HG03095 (cell line): ENCODE data around the gene RGS5.
"Not testable (repeated sequence)": the region's sequence is repeated elsewhere in the genome, so short reads cannot be mapped to it uniquely, and the experiment has no call there.

Experiments
- ATAC-seq: cut with Tn5 transposase; IDR thresholded peaks from one replicate; pipeline ENCODE4 v1.9.1; 2021; ENCODE audit warnings: moderate library complexity; ENCODE audit not compliant: unreplicated experiment

Gene RGS5

GRCh38 chr1:163202833-163203451, at the start of gene RGS5:
Gene RGS5, minus strand, starts transcription at chr1:163202916. Its CDS starts 81 bp downstream, at chr1:163202835.
- no peak for ATAC-seq

- ATAC-seq, result no peak
These were observed 47.8 kb upstream of the RGS5 start for GRCh38 chr1:163250382-163250974.

DNA sequence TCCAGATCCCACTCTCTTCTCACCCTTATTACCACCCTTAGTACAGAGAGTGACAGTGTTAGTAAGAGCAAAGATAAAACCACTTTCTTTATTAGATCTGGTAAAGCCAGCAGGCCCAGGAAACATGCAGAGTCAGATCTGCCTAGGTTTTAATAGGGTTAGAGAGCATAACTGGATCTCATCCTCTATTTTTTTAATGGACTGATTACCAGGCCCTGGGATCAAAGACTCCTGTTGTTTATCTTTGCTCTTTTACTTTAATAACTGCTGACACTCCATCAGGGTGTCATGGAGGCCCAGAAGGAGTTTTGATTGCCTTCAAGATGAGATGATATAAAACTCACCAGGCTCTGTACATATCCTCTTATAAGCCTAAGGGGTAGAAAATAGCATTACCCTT, 45.3 kb upstream of the RGS5 start:
- no peak for ATAC-seq

GRCh38 chr1:163244648-163245047, 41.9 kb upstream of the RGS5 start:
- not testable (repeated sequence) for ATAC-seq

DNA sequence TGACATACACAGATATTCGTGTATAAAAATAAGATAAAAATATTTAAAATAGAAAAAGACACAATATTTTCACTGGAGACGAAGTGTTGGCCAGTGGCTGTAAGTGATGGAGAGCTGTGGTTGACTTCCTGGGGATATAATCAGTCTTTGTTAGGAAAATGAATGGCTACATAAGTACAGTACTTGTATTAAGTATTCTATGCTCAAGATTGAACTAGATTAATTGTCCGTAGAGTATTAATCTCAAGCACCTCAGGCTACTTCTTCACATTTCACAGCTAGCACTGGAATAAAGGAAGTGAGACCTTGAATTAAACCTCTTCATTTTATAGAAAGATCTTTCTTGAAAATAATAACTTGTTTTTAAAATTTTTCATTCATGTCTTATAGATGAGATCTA, 39.0 kb upstream of the RGS5 start:
- ATAC-seq, result no peak

- ATAC-seq, result no peak
These were observed 38.0 kb upstream of the RGS5 start for GRCh38 chr1:163240705-163241104.

- not testable (repeated sequence) for ATAC-seq
These were observed 30.9 kb upstream of the RGS5 start for GRCh38 chr1:163233643-163234042.

GRCh38 chr1:163231385-163231784, 28.7 kb upstream of the RGS5 start:
- no peak for ATAC-seq

DNA sequence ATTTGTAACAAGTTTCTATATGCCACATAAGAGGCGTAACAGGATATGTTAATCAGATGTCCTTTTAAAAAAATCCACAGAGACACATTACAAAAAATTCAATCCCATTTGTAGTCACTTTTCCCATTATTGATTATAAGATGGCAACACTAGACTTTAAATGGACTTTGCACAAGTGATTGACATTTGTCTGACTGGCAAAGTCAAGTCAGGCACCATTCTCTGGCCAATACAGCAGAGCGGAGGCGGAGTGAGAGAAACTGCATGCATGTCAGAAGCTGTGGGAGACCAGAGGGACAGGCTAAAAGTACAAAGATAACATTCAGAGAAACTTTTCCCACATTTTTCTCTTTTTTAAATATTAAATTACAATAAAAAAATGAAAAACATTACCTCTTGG, 28.1 kb upstream of the RGS5 start:
- no peak for ATAC-seq

DNA sequence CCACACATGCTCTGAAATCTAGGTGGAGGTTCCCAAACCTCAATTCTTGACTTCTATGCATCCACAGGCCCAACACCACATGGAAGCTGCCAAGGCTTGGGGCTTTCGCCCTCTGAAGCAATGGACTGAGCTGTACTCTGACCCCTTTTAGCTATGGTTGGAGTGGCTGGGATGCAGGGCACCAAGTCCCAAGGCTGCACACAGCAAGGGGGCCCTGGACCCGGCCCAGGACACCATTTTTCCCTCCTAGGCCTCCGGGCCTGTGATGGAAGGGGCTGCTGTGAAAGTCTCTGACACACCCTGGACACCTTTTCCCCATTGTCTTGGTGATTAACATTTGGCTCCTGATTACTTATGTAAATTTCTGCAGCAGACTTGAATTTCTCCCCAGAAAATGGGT, 25.6 kb upstream of the RGS5 start:
- ATAC-seq, result not testable (repeated sequence)

- ATAC-seq, result no peak
These were observed 24.4 kb upstream of the RGS5 start for GRCh38 chr1:163227126-163227525.

DNA sequence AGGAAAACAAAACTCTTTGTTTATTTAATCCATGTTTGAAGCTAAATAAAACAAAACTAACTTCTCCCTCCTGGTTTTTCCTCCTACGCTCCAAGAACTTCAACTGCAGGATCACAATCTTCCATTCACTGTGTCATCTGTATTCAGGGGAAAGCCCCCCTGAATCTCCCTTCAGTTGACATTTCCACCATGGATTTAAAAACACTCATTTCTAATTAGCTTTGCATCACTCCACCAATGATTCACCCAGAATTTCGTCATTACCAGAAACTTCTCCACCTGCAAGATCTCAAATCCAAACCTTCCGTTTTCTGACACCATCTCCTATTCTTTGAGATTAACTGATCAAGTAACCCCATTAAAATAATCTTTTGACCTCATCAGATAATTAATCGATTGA, 10.9 kb upstream of the RGS5 start:
- ATAC-seq, result no peak

DNA sequence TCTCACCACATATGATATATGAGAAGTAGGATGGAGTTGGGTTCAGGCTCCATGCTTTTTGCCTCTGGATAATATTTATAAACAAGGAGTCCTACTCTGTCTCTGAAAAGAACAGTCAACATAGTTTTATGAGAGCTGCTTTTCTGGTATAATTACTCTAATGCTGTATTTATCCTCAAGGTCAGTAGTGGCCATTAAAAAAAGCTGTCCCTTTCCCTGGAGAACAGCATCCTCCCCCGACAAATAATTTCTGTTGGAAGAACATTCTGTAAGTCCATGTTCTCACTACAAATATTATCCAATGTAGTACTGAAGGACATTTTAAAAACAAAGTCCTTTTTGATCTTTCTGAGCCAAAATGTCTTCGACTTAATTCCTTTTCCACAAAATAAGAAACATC, 9.0 kb upstream of the RGS5 start:
- no peak for ATAC-seq

GRCh38 chr1:163205513-163205912, 2.8 kb upstream of the RGS5 start:
- ATAC-seq, result no peak

DNA sequence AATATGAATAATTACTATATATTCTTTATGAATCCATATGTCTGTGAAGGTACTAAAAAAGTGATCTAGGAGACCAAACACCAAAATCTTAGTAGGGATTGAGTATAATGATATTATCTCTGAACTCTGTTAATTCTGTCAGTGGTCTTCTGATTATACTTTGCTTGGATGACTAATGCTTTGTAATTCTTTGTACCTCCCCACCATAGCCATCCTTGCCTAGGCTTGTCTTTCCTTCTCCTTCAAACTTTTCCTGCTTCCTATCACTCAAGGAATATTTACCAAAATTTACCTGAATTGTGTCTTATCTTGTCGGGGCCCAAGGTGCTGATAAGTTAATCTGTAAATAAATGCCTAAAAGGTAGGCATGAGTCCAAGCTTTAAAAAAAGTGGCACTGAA, 845 bp upstream of the RGS5 start:
- no peak for ATAC-seq

- no peak for ATAC-seq
These were observed 810 bp downstream of the RGS5 start for GRCh38 chr1:163201906-163202305.

GRCh38 chr1:163197022-163197421, 5.7 kb downstream of the RGS5 start:
- ATAC-seq, result no peak

DNA sequence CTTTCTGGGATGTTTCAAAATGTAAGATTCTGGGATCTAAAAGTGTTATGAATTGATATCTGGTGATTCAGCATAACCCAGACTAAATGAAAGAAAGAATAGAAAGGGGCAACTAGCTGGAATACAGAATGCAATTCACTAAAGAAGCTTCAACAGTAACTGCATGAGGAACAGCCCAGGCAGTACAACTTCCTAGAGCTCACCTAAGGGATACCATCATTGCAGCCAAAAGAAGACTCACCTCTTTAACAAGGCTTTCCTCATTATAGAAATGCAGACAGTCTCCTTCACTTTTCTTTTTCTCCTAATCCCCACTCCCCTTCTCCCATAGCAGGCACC, 6.3 kb downstream of the RGS5 start:
- ATAC-seq, result no peak

DNA sequence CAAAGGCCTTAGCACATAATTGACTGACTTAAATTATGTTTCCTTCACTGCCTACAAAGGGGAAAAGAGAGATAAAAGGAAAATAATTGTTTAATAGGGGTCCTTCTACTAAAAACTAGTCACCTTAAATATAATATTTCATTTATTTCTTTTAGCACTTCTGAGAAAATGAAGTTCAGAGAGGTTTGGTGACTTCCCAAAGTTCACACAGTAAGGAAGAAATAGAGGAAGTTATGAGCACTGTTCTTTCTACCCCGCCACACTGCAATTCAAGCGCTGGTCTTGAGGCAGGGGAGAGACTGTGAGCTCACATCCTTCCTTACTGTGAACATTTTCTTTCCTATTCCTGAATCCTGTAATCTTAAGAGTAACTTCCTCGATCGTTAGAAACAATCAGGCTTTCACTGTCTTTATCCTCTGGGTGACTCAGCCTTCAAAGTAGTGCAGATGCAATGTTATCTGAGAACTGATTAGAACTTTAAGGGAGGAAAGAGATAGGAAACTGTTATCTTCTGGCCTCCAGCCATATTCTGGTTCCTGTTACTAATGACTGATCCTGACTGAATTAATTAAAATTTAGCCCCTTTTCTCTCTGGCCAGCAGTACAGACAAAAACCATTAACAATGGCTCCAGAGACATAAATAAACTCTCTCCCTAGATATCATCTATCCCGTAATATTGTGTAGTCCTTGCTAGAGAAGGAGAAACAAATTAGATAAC, 6.8 kb downstream of the RGS5 start:
- ATAC-seq, result no peak

DNA sequence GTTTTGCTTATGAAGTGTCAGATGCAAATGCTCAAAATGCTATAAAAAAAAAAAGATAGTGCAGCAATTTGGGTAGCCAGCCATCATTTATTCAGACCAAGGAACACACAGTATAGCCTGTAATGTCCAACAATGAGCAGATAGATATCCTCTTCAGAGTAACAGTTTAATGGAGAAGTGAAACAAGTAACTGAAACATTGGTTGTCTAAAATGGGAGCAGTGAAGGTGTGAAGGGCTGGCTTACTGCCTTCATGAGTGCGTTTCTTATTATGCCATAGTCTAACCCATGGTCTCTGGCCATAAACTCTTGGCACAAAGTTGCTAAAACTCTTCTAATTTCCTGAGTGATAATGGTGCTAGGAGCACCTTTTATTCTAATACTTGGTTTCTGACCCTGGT, 11.4 kb downstream of the RGS5 start:
- ATAC-seq, result no peak

DNA sequence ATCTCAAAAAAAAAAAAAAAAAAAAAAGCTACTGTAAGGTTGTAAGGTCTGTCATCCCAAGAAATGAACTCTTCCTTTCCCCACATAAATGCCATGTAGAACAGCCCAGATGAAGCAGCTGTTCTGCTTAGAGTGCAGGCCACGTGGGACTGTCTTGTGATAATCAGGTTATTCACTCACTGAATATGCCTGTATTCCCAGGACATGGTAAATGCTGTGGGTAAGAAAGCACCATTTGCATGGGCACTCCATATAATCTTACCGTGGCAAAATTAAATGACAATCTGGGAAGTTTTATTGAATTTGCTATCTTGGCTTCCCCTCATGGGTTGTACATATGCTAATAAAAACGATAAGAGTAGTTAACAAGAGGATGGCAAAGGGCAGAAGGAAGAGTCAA, 13.8 kb downstream of the RGS5 start:
- ATAC-seq, result no peak

- ATAC-seq, result no peak
These were observed 14.9 kb downstream of the RGS5 start for GRCh38 chr1:163187849-163188248.

DNA sequence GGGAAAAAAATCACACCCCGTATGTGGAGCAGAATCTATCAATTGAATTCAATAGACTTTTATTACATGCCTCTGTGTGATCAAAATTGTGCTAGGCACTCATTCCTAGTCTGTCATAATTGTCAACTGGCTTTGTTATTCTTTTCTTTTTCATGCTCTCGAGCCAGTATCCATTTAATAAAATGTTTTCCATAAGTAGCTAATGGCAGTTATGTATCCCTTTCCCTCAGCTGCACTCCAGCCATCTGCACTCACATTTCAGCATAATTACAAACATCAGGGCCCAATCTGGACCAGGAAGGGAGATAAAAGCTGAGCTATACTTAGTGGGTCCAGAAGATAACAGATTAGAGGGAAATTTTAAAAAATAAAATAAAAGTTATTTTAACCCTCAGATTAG, 15.9 kb downstream of the RGS5 start:
- ATAC-seq, result no peak
